Measurements from ENCODE around the gene THAP4.

Gene THAP4, protein sequence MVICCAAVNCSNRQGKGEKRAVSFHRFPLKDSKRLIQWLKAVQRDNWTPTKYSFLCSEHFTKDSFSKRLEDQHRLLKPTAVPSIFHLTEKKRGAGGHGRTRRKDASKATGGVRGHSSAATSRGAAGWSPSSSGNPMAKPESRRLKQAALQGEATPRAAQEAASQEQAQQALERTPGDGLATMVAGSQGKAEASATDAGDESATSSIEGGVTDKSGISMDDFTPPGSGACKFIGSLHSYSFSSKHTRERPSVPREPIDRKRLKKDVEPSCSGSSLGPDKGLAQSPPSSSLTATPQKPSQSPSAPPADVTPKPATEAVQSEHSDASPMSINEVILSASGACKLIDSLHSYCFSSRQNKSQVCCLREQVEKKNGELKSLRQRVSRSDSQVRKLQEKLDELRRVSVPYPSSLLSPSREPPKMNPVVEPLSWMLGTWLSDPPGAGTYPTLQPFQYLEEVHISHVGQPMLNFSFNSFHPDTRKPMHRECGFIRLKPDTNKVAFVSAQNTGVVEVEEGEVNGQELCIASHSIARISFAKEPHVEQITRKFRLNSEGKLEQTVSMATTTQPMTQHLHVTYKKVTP

GRCh38 chr2:241637018-241637794, at the start of gene THAP4, which contains the start of gene ATG4B:
TSS of gene THAP4 (minus strand) at chr2:241637158. CDS start at chr2:241637017, 141 bp downstream.
TSS of gene ATG4B (plus strand) at chr2:241637693. CDS start at chr2:241637715, 22 bp downstream.
- peak; percentile 86 for DNase-seq (ENCODE audit: low spot score)

- DNase-seq (ENCODE audit: low spot score), result no peak
These were observed 49.3 kb upstream of the THAP4 start for GRCh38 chr2:241686324-241686649.

DNA sequence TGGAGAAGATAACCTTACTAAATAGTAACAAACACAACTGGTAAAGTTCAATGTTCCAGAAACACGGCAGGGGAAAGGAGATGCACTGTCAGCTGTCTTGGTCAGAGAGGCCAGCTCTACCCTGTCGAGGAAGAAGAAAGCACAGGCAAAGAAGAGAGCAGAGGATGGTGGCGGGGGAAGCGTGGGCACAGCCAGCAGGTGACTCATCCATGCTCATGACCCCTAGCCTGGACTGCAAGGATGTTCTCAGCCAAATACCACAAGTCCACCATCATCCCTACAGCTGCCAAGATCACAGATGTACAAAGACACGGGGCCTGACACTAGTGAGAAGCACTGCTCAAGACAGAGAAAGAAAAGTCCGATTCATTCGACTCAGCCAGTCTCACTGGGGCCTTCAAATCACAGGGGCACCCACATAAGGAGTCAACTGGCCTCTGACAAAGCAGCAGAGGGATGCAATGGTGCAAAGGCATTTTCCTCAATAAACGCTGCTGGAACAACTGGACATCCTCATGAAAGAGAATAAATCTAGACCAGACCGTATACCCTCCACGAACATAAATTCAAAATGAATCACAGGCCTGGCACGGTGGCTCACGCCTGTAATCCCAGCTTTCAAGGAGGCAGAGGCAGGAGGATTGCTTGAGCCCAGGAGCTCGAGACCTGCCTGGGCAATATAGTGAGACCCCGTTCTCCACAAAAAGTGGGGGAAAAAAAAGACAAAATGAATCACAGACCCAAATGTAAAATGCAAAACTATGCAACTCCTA, 44.1 kb upstream of the THAP4 start:
- no peak for DNase-seq (ENCODE audit: low spot score)

DNA sequence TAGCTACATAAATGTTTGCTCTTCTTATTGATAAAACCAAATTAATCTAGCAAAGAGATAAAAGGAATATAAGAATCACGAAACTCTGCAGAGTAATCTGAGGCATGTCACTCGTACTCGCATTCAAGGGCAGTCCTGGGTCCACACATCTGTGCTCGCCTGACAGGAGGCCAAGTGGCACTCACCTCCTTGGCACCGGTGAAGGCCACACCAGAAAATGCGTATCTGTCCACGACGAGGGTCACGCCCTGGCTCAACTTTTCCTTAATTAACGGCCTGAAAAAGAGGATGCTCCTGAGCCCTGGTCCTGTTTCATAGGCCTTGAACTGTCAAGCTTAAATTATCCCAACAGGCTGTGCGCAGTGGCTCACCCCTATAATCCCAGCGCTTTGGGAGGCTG, 43.1 kb upstream of the THAP4 start:
- no peak for DNase-seq (ENCODE audit: low spot score)

GRCh38 chr2:241678784-241679540, 42.0 kb upstream of the THAP4 start:
- no peak for DNase-seq (ENCODE audit: low spot score)

GRCh38 chr2:241678307-241678706, 41.3 kb upstream of the THAP4 start:
- DNase-seq (ENCODE audit: low spot score), result no peak

GRCh38 chr2:241677392-241677791, 40.4 kb upstream of the THAP4 start:
- no peak for DNase-seq (ENCODE audit: low spot score)

- no peak for DNase-seq (ENCODE audit: low spot score)
These were observed 39.7 kb upstream of the THAP4 start for GRCh38 chr2:241676665-241677064.

- no peak for DNase-seq (ENCODE audit: low spot score)
These were observed 38.9 kb upstream of the THAP4 start for GRCh38 chr2:241675885-241676284.

DNA sequence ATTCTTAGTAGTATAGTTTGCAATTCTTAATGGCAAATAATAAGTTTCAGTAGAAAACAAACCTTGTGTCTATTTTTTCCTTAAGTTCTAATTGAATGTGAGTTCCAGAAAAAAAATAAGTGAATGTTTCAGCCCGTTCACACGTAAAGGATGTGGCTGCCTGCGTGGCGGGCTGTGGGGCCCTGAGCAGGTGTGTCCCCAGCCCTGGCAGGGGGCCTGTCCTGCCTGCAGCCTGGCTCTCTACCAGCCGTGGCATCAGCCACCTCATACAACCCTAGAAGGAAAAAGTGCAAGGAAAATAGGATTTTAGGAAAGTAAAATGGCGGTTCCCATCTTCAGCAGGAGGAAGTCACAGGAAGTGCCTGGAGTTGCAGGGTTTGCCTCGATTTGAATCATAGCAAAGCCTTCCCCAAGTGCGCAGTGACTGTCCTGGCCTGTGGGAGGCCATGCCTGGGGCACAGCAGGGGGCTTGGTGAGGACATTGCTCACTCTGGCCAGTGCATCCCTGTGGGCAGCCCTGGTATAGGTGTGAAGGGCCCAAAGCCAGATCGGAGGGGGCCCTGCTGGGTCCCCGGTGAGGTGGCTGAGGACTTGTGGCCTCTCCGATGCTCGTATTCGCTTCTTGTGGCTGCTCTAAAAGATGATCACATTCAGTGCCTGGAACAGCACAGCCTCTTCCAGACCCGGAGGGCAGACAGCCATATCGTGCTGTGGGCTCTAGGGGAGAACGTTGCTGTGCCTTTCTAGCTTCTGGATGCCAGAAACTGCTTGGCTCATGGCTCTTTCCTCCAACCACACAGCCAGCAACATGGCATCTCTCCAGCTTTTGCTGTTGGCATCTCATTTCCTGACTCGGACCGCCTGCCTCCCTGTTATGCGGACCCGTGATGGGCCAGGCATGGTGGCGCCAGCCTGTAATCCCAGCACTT, 37.1 kb upstream of the THAP4 start:
- peak; percentile 57 for DNase-seq (ENCODE audit: low spot score)

- DNase-seq (ENCODE audit: low spot score), result no peak
These were observed 36.3 kb upstream of the THAP4 start for GRCh38 chr2:241673189-241673663.

DNA sequence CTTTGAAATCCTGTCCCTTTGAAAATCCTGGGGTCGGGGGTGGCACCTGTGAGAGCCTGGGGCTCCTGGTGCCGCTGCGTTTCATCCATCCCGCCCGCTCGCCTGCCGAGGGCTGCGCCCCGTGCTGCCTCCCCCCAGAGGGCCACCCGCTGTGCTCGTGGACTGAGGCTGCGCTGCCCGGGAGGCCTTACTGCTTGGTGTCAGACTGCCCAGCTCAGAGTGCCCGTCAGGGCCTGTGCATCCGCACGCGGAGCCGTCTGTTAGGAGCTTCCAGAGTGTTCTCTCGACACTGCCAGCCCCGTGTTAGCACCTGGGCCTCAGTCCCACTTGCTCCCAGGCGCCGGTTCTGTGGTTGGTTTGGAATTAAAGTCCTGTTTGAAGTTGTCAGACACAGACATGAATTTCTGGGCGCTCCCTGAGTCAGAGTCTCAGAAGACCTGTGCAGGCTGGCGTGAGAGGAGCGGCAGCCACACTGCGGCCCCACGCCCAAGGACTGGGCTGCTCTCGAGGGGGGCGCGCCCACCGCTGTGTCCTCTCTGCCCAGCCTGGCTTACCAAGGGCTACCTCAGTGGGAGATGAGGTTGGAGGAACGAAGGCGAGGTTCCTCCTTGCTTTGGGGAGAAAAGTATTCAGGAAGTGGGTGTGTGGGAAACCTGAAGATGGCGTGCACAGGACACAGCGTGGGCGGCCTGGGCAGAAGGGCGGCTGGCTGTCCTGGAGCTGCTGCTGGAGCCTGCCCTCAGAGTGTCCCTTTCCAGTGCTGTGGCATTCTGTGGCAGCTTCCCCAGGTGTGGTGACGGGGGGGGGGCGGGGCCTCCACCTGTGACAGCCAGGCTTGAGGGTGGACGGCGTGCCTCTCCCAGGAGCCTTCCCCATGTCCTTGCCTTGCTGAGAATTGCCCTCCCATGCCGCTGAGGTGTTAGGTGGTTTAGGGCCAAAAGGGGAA, 35.6 kb upstream of the THAP4 start:
- DNase-seq (ENCODE audit: low spot score), result no peak

GRCh38 chr2:241671457-241672240, 34.7 kb upstream of the THAP4 start:
- DNase-seq (ENCODE audit: low spot score), result no peak

DNA sequence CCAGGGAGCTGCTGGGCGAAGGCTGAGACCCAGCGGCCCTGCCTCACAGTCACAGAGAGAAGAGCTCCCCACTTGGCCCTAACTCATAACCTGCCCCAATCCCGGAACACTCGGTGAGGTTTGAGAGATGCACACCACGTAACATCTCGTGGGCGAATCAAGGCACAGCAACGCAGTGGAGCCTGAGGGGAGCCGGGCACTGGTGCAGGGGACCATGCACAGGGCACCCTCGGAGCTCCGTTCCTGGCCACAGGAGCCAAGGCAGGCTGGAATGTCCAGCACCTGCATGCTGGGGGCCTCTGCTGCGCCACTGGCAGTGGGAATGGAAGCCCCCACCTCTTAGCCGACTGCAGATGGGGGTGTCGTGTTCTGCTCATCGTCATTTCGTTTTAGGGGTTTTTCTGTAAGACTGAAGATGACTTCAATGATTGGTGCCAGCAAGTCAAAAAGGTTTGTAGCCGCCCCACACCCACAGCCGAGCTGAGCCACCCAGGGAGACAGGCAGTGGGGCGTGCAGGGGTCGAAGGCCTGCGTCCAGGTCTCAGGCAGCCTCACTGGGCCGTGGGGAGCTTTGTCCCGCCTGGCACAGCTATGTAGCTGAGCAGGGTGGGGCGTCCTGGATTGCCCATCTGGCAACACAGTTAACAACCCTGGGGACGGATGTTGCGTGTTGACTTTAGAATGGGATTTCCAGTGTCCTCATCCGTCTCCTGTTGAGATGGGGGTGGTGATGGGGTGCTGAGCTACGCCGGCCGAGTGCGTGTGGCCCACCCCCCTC, 33.6 kb upstream of the THAP4 start:
- no peak for DNase-seq (ENCODE audit: low spot score)

GRCh38 chr2:241668839-241669238, 31.9 kb upstream of the THAP4 start:
- DNase-seq (ENCODE audit: low spot score), result no peak

GRCh38 chr2:241668354-241668753, 31.4 kb upstream of the THAP4 start:
- DNase-seq (ENCODE audit: low spot score), result no peak

GRCh38 chr2:241666627-241667400, 29.9 kb upstream of the THAP4 start:
- DNase-seq (ENCODE audit: low spot score), result no peak

Measured in Ammon's horn (tissue), 1 donor.